Neuron (in vitro differentiated cells): ENCODE data around the gene XIRP2.
"Not testable (repeated sequence)": the region's sequence is repeated elsewhere in the genome, so short reads cannot be mapped to it uniquely, and the experiment has no call there.

Experiments used
- H2AFZ ChIP-seq: one replicate; pipeline ENCODE4 v1.6.1; 2013; ENCODE audit warnings: low read depth, mild to moderate bottlenecking, inconsistent platforms, low read length, moderate library complexity
- H3K27me3 ChIP-seq: one replicate; pipeline ENCODE4 v1.6.1; 2013; ENCODE audit warnings: low read length; ENCODE audit not compliant: insufficient read depth
- H3K36me3 ChIP-seq: one replicate; pipeline ENCODE4 v1.6.1; 2013; ENCODE audit warnings: low read length; ENCODE audit not compliant: insufficient read depth
- H3K4me1 ChIP-seq: one replicate; pipeline ENCODE4 v1.6.1; 2013; ENCODE audit warnings: low read length; ENCODE audit not compliant: insufficient read depth
- H3K4me3 ChIP-seq: 2 replicates; pipeline ENCODE4 v1.5.1; 2013; ENCODE audit warnings: mild to moderate bottlenecking, low read length, moderate library complexity
- H3K9me3 ChIP-seq: one replicate; pipeline ENCODE4 v1.6.1; 2013; ENCODE audit warnings: low read length

XIRP2 gene

GRCh38 chr2:167015806-167016205 is 127.5 kb downstream of the XIRP2 start:
- no peaks in the 10 kb centered on the region for H3K36me3 ChIP-seq
- H3K4me3 ChIP-seq, result no peak overlapping the region
- no peaks in the 10 kb centered on the region for H3K4me1 ChIP-seq
- H3K9me3 ChIP-seq, result no peaks in the 10 kb centered on the region
- H3K27me3 ChIP-seq, result no peaks in the 10 kb centered on the region
- no peak overlapping the region for H2AFZ ChIP-seq

- H3K27me3 ChIP-seq, result no peaks in the 10 kb centered on the region
Observed at GRCh38 chr2:167017021-167017420, 128.7 kb downstream of the XIRP2 start.

GRCh38 chr2:167018590-167018989 is 130.3 kb downstream of the XIRP2 start:
- H3K36me3 ChIP-seq, result no peaks in the 10 kb centered on the region
- H3K4me1 ChIP-seq, result no peaks in the 10 kb centered on the region
- no peak overlapping the region for H2AFZ ChIP-seq
- H3K9me3 ChIP-seq, result no peaks in the 10 kb centered on the region
- H3K4me3 ChIP-seq, result no peak overlapping the region
- H3K27me3 ChIP-seq, result no peaks in the 10 kb centered on the region

More at GRCh38 chr2:167017021-167017420, 128.7 kb downstream of the XIRP2 start:
- Histone ChIP-seq H3K4me1 (no peaks in the 10 kb centered on the region), H2AFZ (no peak overlapping the region), H3K4me3 (no peak overlapping the region), H3K36me3 (no peaks in the 10 kb centered on the region), H3K9me3 (no peaks in the 10 kb centered on the region)

- H3K4me3 ChIP-seq, result no peak overlapping the region
- H2AFZ ChIP-seq, result no peak overlapping the region
Observed at GRCh38 chr2:167028503-167028902, 140.2 kb downstream of the XIRP2 start.

GRCh38 chr2:167034976-167035375 is 146.7 kb downstream of the XIRP2 start:
- not testable (repeated sequence) for H2AFZ ChIP-seq, H3K36me3 ChIP-seq, H3K4me1 ChIP-seq, H3K4me3 ChIP-seq, H3K9me3 ChIP-seq, H3K27me3 ChIP-seq

More at GRCh38 chr2:167028503-167028902, 140.2 kb downstream of the XIRP2 start:
- H3K27me3 ChIP-seq, result no peaks in the 10 kb centered on the region
- no peaks in the 10 kb centered on the region for H3K9me3 ChIP-seq
- H3K36me3 ChIP-seq, result no peaks in the 10 kb centered on the region
- no peaks in the 10 kb centered on the region for H3K4me1 ChIP-seq

GRCh38 chr2:167048829-167049228 is 160.5 kb downstream of the XIRP2 start:
- H3K27me3 ChIP-seq, result no peaks in the 10 kb centered on the region
- H3K4me1 ChIP-seq, result no peaks in the 10 kb centered on the region
- no peak overlapping the region for H2AFZ ChIP-seq
- H3K9me3 ChIP-seq, result no peaks in the 10 kb centered on the region
- H3K4me3 ChIP-seq, result no peak overlapping the region
- H3K36me3 ChIP-seq, result no peaks in the 10 kb centered on the region

- H2AFZ ChIP-seq, result no peak overlapping the region
- H3K36me3 ChIP-seq, result no peaks in the 10 kb centered on the region
- H3K9me3 ChIP-seq, result no peaks in the 10 kb centered on the region
- no peak overlapping the region for H3K4me3 ChIP-seq
- no peaks in the 10 kb centered on the region for H3K4me1 ChIP-seq
- H3K27me3 ChIP-seq, result no peaks in the 10 kb centered on the region
Observed at GRCh38 chr2:167049659-167050058, 161.4 kb downstream of the XIRP2 start.

- Histone ChIP-seq H3K4me1 (no peaks in the 10 kb centered on the region), H3K4me3 (no peak overlapping the region), H3K27me3 (no peaks in the 10 kb centered on the region), H2AFZ (no peak overlapping the region), H3K36me3 (no peaks in the 10 kb centered on the region), H3K9me3 (no peaks in the 10 kb centered on the region)
Observed at GRCh38 chr2:167052825-167053224, 164.5 kb downstream of the XIRP2 start.

GRCh38 chr2:167054881-167055280 is 166.6 kb downstream of the XIRP2 start:
- no peaks in the 10 kb centered on the region for H3K27me3 ChIP-seq
- H3K36me3 ChIP-seq, result no peaks in the 10 kb centered on the region
- H2AFZ ChIP-seq, result no peak overlapping the region
- no peak overlapping the region for H3K4me3 ChIP-seq
- no peaks in the 10 kb centered on the region for H3K4me1 ChIP-seq
- H3K9me3 ChIP-seq, result no peaks in the 10 kb centered on the region

GRCh38 chr2:167057446-167057845 is 169.2 kb downstream of the XIRP2 start:
- Histone ChIP-seq H3K9me3 (no peaks in the 10 kb centered on the region), H3K27me3 (no peaks in the 10 kb centered on the region), H2AFZ (no peak overlapping the region), H3K4me1 (no peaks in the 10 kb centered on the region), H3K4me3 (no peak overlapping the region), H3K36me3 (no peaks in the 10 kb centered on the region)

GRCh38 chr2:167059173-167059572 is 170.9 kb downstream of the XIRP2 start:
- no peaks in the 10 kb centered on the region for H3K4me1 ChIP-seq
- H3K4me3 ChIP-seq, result no peak overlapping the region
- no peaks in the 10 kb centered on the region for H3K36me3 ChIP-seq
- H2AFZ ChIP-seq, result no peak overlapping the region
- H3K9me3 ChIP-seq, result no peaks in the 10 kb centered on the region
- H3K27me3 ChIP-seq, result no peaks in the 10 kb centered on the region

GRCh38 chr2:167069855-167070254 is 181.6 kb downstream of the XIRP2 start:
- H3K27me3 ChIP-seq, result no peaks in the 10 kb centered on the region
- H3K4me1 ChIP-seq, result no peaks in the 10 kb centered on the region
- H3K36me3 ChIP-seq, result no peaks in the 10 kb centered on the region
- no peaks in the 10 kb centered on the region for H3K9me3 ChIP-seq
- no peak overlapping the region for H2AFZ ChIP-seq
- no peak overlapping the region for H3K4me3 ChIP-seq

GRCh38 chr2:167075708-167076107 is 187.4 kb downstream of the XIRP2 start:
- H3K4me3 ChIP-seq, result not testable (repeated sequence)

GRCh38 chr2:167098931-167099330 is 210.7 kb downstream of the XIRP2 start:
- H3K36me3 ChIP-seq, H3K4me1 ChIP-seq, H3K9me3 ChIP-seq, H2AFZ ChIP-seq, H3K4me3 ChIP-seq, H3K27me3 ChIP-seq: not testable (repeated sequence)

More at GRCh38 chr2:167075708-167076107, 187.4 kb downstream of the XIRP2 start:
- H3K27me3 ChIP-seq, H3K36me3 ChIP-seq, H2AFZ ChIP-seq, H3K9me3 ChIP-seq, H3K4me1 ChIP-seq: not testable (repeated sequence)
